Activated T-cell treated with anti-CD3 and anti-CD28 coated beads for 48 hours (primary cell): Measurements from ENCODE around the gene CD207.
"Not testable (repeated sequence)": the region's sequence is repeated elsewhere in the genome, so short reads cannot be mapped to it uniquely, and the experiment has no call there.

Experiments used
- DNase-seq: peaks from one replicate; pipeline ENCODE4 v3.0.0-alpha.2; 2020; ENCODE audit warnings: low read depth

Gene CD207

GRCh38 chr2:70828914-70829824 lies 6.4 kb downstream of the CD207 start:
- no peak for DNase-seq

- no peak for DNase-seq
These were observed 7.5 kb downstream of the CD207 start for GRCh38 chr2:70828115-70828514.

- no peak for DNase-seq
These were observed 8.2 kb downstream of the CD207 start for GRCh38 chr2:70827388-70827787.

- DNase-seq = no peak
These were observed 8.8 kb downstream of the CD207 start for GRCh38 chr2:70826696-70827350.

- DNase-seq = no peak
These were observed 12.4 kb downstream of the CD207 start for GRCh38 chr2:70823249-70823648.

GRCh38 chr2:70822843-70823242 lies 12.8 kb downstream of the CD207 start:
- no peak for DNase-seq

GRCh38 chr2:70820499-70820898 lies 15.1 kb downstream of the CD207 start, which contains the start of gene CLEC4F:
Gene CLEC4F (minus strand): TSS chr2:70820599. CDS start chr2:70820523, 76 bp downstream.
- DNase-seq = no peak

- no peak for DNase-seq
These were observed 18.2 kb downstream of the CD207 start for GRCh38 chr2:70817284-70817954.

- DNase-seq = no peak
These were observed 18.9 kb downstream of the CD207 start for GRCh38 chr2:70816726-70817125.

- DNase-seq = no peak
These were observed 26.3 kb downstream of the CD207 start for GRCh38 chr2:70808983-70809958.

GRCh38 chr2:70807828-70808118 lies 27.8 kb downstream of the CD207 start:
- no peak for DNase-seq

GRCh38 chr2:70807102-70807827 lies 28.4 kb downstream of the CD207 start:
- DNase-seq = no peak

GRCh38 chr2:70806620-70807019 lies 29.0 kb downstream of the CD207 start:
- DNase-seq = no peak

GRCh38 chr2:70806013-70806412 lies 29.6 kb downstream of the CD207 start:
- DNase-seq = no peak

GRCh38 chr2:70801607-70802263 lies 33.9 kb downstream of the CD207 start:
- DNase-seq = no peak

GRCh38 chr2:70799706-70800105 lies 35.9 kb downstream of the CD207 start:
- no peak for DNase-seq

- not testable (repeated sequence) for DNase-seq
These were observed 37.6 kb downstream of the CD207 start for GRCh38 chr2:70797996-70798395.

GRCh38 chr2:70797506-70797905 lies 38.1 kb downstream of the CD207 start:
- no peak for DNase-seq

GRCh38 chr2:70796262-70796661 lies 39.4 kb downstream of the CD207 start:
- no peak for DNase-seq

GRCh38 chr2:70795164-70795995 lies 40.2 kb downstream of the CD207 start:
- DNase-seq = no peak
